SKM-1 treated with dmso at 0.1 percent for 144 hours (cell line): ENCODE data around the gene PTPRG.

ENCODE experiments used
- DNase-seq: peaks from one replicate; lab custom pipeline; 2025; ENCODE audit not compliant: unreplicated experiment; lab: John Stamatoyannopoulos, UW

The PTPRG gene

GRCh38 chr3:61853912-61854311 lies 292.5 kb downstream of the PTPRG start:
- no peak for DNase-seq

GRCh38 chr3:61855211-61855610 lies 293.8 kb downstream of the PTPRG start:
- no peak for DNase-seq

- DNase-seq = no peak
Observed at GRCh38 chr3:61857297-61857696, 295.9 kb downstream of the PTPRG start.

GRCh38 chr3:61858054-61858453 lies 296.7 kb downstream of the PTPRG start:
- DNase-seq = no peak

- DNase-seq = no peak
Observed at GRCh38 chr3:61861410-61861809, 300.0 kb downstream of the PTPRG start.

- no peak for DNase-seq
Observed at GRCh38 chr3:61862614-61863289, 301.4 kb downstream of the PTPRG start.

GRCh38 chr3:61863579-61863978 lies 302.2 kb downstream of the PTPRG start:
- DNase-seq = no peak

GRCh38 chr3:61864886-61865285 lies 303.5 kb downstream of the PTPRG start:
- no peak for DNase-seq

GRCh38 chr3:61865466-61866152 lies 304.2 kb downstream of the PTPRG start:
- DNase-seq = no peak

GRCh38 chr3:61866153-61866542 lies 304.8 kb downstream of the PTPRG start:
- no peak for DNase-seq

- no peak for DNase-seq
Observed at GRCh38 chr3:61866961-61867461, 305.6 kb downstream of the PTPRG start.

GRCh38 chr3:61868499-61868898 lies 307.1 kb downstream of the PTPRG start:
- no peak for DNase-seq

- DNase-seq = no peak
Observed at GRCh38 chr3:61869371-61869770, 308.0 kb downstream of the PTPRG start.

GRCh38 chr3:61871644-61872043 lies 310.3 kb downstream of the PTPRG start:
- no peak for DNase-seq

- no peak for DNase-seq
Observed at GRCh38 chr3:61872077-61872706, 310.8 kb downstream of the PTPRG start.

GRCh38 chr3:61875046-61875844 lies 313.9 kb downstream of the PTPRG start:
- DNase-seq = no peak

- DNase-seq = no peak
Observed at GRCh38 chr3:61875976-61876671, 314.8 kb downstream of the PTPRG start.

GRCh38 chr3:61876797-61877196 lies 315.4 kb downstream of the PTPRG start:
- DNase-seq = no peak

- no peak for DNase-seq
Observed at GRCh38 chr3:61877359-61878138, 316.2 kb downstream of the PTPRG start.

GRCh38 chr3:61882253-61882652 lies 320.9 kb downstream of the PTPRG start:
- no peak for DNase-seq
